Measurements from ENCODE around the gene PERCC1. TPM values are rescaled to one million over a fixed set of nuclear protein-coding genes. Genes with fewer than 3 reads are reported as not detected.

Gene PERCC1
- total RNA-seq, 1 experiment from 2014 or later = not detected

DNA sequence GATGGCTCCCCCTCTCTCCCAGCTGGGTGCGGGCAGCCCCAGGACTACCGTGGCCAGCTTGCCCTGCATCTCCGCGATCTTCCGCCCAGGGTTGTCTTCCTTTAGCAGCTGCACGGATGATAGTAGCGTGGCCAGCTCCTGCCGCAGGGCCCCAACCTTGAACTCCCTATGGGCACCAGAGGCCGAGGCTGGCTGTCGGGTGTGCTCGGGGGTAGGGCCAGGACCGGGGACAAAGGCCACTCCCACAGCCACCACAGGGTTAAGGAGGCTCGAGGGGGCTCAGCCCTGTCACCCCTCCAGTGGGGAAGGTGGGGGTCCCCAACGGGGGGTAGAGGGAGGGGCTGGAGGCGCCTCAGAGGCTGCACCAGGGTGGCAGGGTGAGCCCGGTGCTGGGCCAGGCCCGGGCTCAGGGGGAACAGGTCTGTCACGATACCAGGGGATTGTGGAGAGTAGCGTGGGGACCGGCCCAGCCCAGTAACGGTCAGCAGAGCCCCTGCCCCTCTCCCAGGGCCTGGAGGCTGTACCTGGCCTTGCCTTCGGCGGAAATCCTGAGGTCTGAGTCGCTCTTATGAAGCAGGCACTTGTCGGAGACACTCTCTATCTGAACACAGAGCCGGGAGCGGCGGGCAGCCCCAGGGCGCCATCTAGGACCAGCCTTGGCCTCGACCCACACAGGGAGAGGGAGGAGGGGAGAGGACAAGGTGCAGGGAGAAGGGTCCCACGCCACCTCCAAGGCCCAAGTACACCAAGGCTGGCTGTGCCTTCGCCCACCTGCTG is 5.2 kb downstream of the PERCC1 start:
- Histone ChIP-seq H3K36me3 (ENCODE audit: low read depth, low read length) (no peaks in the 10 kb centered on the region), H3K4me2 (ENCODE audit: low read length) (no peak overlapping the region), H3K27ac (ENCODE audit: low read length) (no peak overlapping the region), H3K4me3 (ENCODE audit: low read length) (no peak overlapping the region), H3K9me2 (replicated peaks; ENCODE audit: low read length) (no peaks in the 10 kb centered on the region), H3K27me3 (ENCODE audit: low read length) (no peaks in the 10 kb centered on the region), H3K9me3 (ENCODE audit: low read length) (no peaks in the 10 kb centered on the region), H3K4me1 (ENCODE audit: insufficient read depth, low read length) (no peaks in the 10 kb centered on the region), H2AFZ (ENCODE audit: low read length) (no peak overlapping the region), H3F3A (ENCODE audit: low read length, unreplicated experiment) (no peaks in the 10 kb centered on the region), H3K9ac (ENCODE audit: low read length) (no peak overlapping the region), H3K79me2 (ENCODE audit: low read length) (no peaks in the 10 kb centered on the region), H4K20me1 (ENCODE audit: low read length) (no peaks in the 10 kb centered on the region)
- DNase-seq (no peak), ATAC-seq (peak; percentile 42)
- no peak for TF ChIP-seq EZH2 (IDR thresholded peaks at IDR 0.05; ENCODE audit: low read length, unreplicated experiment)
- TF ChIP-seq, protein P1, sequence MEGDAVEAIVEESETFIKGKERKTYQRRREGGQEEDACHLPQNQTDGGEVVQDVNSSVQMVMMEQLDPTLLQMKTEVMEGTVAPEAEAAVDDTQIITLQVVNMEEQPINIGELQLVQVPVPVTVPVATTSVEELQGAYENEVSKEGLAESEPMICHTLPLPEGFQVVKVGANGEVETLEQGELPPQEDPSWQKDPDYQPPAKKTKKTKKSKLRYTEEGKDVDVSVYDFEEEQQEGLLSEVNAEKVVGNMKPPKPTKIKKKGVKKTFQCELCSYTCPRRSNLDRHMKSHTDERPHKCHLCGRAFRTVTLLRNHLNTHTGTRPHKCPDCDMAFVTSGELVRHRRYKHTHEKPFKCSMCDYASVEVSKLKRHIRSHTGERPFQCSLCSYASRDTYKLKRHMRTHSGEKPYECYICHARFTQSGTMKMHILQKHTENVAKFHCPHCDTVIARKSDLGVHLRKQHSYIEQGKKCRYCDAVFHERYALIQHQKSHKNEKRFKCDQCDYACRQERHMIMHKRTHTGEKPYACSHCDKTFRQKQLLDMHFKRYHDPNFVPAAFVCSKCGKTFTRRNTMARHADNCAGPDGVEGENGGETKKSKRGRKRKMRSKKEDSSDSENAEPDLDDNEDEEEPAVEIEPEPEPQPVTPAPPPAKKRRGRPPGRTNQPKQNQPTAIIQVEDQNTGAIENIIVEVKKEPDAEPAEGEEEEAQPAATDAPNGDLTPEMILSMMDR (conservative IDR thresholded peaks at IDR 0.05; ENCODE audit: low read depth, low read length) = no peak
- TF ChIP-seq EZH2phosphoT487 (IDR thresholded peaks at IDR 0.05; ENCODE audit: borderline replicate concordance, low read length) = no peak
- BruUV-seq (replicated peaks) = no TSS peak
- ChIA-PET CTCF (no interaction called here), POLR2A (ENCODE audit: unreplicated experiment) (interaction anchor here (0.5 kb wide), 1 partner anchor 16 kb away, joined by 17 read pairs; the partner anchor contains the start of gene UQCC4)
- intact Hi-C loops (cut with micrococcal nuclease) = no loop called here

- intact Hi-C loops (cut with micrococcal nuclease) = no loop called here
- no peak for ATAC-seq
Measured at GRCh38 chr16:1436731-1437355, 6.0 kb downstream of the PERCC1 start.

More at GRCh38 chr16:1436731-1437355, 6.0 kb downstream of the PERCC1 start:
- Histone ChIP-seq H3K9me2 (replicated peaks; ENCODE audit: low read length) (no peaks in the 10 kb centered on the region), H3K4me1 (ENCODE audit: insufficient read depth, low read length) (no peaks in the 10 kb centered on the region), H3K27me3 (ENCODE audit: low read length) (no peaks in the 10 kb centered on the region), H3K9me3 (ENCODE audit: low read length) (no peaks in the 10 kb centered on the region), H3K9ac (ENCODE audit: low read length) (no peak overlapping the region), H3K79me2 (ENCODE audit: low read length) (no peaks in the 10 kb centered on the region), H3K4me3 (ENCODE audit: low read length) (no peak overlapping the region), H3K36me3 (ENCODE audit: low read depth, low read length) (no peaks in the 10 kb centered on the region), H4K20me1 (ENCODE audit: low read length) (no peaks in the 10 kb centered on the region), H2AFZ (ENCODE audit: low read length) (no peak overlapping the region), H3F3A (ENCODE audit: low read length, unreplicated experiment) (no peaks in the 10 kb centered on the region), H3K4me2 (ENCODE audit: low read length) (no peak overlapping the region), H3K27ac (ENCODE audit: low read length) (no peak overlapping the region)
- DNase-seq = no peak
- no TSS peak for BruUV-seq (replicated peaks)
- ChIA-PET CTCF (no interaction called here), POLR2A (ENCODE audit: unreplicated experiment) (no interaction called here)
- TF ChIP-seq EZH2 (IDR thresholded peaks at IDR 0.05; ENCODE audit: low read length, unreplicated experiment) (no peak), EZH2phosphoT487 (IDR thresholded peaks at IDR 0.05; ENCODE audit: borderline replicate concordance, low read length) (no peak)
- TF ChIP-seq, protein P1 (conservative IDR thresholded peaks at IDR 0.05; ENCODE audit: low read depth, low read length) = no peak

All from PC-3 (cell line).